ENCODE measurements around the gene CARD11. TPM values are rescaled to one million over a fixed set of nuclear protein-coding genes. Genes with fewer than 3 reads are reported as not detected.

Gene CARD11
- total and polyA plus RNA-seq, 3 donors from 2014 or later = 2.9 to 3.9 (median 3.2) TPM

DNA sequence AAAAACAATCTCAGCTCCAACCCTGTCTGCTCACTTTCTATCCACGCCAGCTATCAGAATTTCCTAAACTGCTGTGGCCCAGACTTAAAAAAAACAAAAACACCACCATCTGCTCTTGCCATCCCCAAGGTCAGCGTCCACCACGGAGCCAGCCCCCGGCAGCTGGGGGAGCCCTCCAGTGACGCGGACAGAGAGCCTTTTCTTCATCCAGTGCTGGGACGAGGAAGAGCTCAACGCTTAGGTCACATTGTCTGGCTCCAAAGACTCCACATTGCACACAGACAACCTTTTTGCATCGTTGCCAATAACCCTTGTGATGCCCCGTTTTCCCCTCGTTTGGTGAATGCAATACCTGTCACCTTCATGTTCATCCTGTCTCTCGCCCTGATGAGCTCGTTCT is 132.2 kb downstream of the CARD11 start:
- 22 to 34% methylated on average over 13 of the region's 13 CpGs for WGBS, 2 donors
- intact Hi-C loops (cut with DNase I; ENCODE audit: low total_unique reads) = no loop called here
- TF ChIP-seq CTCF (IDR thresholded peaks at IDR 0.05) (no peak), POLR2A (IDR thresholded peaks at IDR 0.05) (no peak)
- no peaks in the 10 kb centered on the region for H3K36me3 ChIP-seq (ENCODE audit: low read depth, missing control alignments)
- DNase-seq = no peak
- no peaks in the 10 kb centered on the region for H3K4me1 ChIP-seq
- H3K9me3 ChIP-seq = no peaks in the 10 kb centered on the region
- no peaks in the 10 kb centered on the region for H3K27me3 ChIP-seq
- no peak overlapping the region for H3K4me3 ChIP-seq
- H3K27ac ChIP-seq = no peak overlapping the region

DNA sequence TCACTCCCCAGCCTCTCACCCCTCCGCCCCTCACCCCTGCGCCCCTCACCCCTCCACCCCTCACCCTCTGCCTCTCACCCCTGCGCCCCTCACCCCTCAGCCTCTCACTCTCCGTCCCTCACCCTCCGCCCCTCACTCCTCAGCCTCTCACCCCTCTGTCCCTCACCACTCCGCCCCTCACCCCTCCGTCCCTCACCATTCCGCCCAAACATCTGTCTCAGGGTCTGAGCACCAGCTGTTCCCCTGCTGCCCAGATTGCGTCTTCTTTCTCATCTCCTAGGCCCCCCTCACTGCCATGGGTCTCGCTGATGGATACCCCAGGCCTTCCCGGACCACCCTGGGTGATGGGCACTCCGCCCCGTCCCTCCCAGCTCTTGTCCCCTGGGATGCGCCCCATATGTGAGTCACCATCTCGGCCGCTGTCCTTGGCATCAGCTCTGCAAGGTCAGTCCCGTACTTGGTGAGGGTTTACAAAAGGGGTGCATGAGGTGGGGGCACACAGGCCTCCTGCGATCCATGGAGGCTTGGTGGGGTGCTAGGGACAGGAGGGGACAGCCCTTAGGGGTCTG is 134.1 kb downstream of the CARD11 start:
- 67 to 73% methylated on average over 11 to 18 of the region's 18 CpGs for WGBS, 2 donors
- Histone ChIP-seq H3K27ac (no peak overlapping the region), H3K9me3 (no peaks in the 10 kb centered on the region), H3K4me3 (no peak overlapping the region), H3K36me3 (ENCODE audit: low read depth, missing control alignments) (no peaks in the 10 kb centered on the region), H3K4me1 (no peaks in the 10 kb centered on the region), H3K27me3 (no peaks in the 10 kb centered on the region)
- intact Hi-C loops (cut with DNase I; ENCODE audit: low total_unique reads) = loop anchor here (5.0 kb wide), 1 partner anchor 763 kb away; no protein-coding TSS in a partner anchor
- TF ChIP-seq CTCF (IDR thresholded peaks at IDR 0.05) (no peak), POLR2A (IDR thresholded peaks at IDR 0.05) (no peak)
- DNase-seq = no peak

DNA sequence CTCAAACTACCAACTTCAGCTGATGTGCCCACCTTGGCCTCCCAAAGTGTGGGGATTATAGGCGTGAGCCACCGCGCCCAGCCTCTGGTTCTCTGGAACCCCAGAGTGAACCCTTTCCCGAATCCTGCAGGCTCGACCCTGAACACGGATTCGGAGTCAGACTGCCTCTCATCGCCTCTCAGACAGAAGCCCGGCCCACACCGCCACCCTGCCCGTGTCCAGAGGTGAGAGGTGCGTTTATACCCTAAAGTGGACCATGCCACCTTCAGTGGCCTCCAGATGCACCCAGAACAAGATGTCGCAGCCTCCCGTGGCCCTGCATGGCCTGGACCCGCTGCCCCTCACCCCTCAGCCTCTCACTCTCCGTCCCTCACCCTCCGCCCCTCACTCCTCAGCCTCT is 134.6 kb downstream of the CARD11 start:
- H3K4me1 ChIP-seq = no peaks in the 10 kb centered on the region
- no peak for DNase-seq
- H3K9me3 ChIP-seq = no peaks in the 10 kb centered on the region
- H3K36me3 ChIP-seq (ENCODE audit: low read depth, missing control alignments) = no peaks in the 10 kb centered on the region
- H3K27ac ChIP-seq = no peak overlapping the region
- WGBS, 2 donors = 73 to 89% methylated on average over 14 to 17 of the region's 17 CpGs
- intact Hi-C loops (cut with DNase I; ENCODE audit: low total_unique reads) = loop anchor here (5.0 kb wide), 1 partner anchor 763 kb away; no protein-coding TSS in a partner anchor
- no peaks in the 10 kb centered on the region for H3K27me3 ChIP-seq
- TF ChIP-seq POLR2A (IDR thresholded peaks at IDR 0.05) = no peak
- no peak for TF ChIP-seq CTCF (IDR thresholded peaks at IDR 0.05)
- no peak overlapping the region for H3K4me3 ChIP-seq

- H3K36me3 ChIP-seq (ENCODE audit: low read depth, missing control alignments) = no peaks in the 10 kb centered on the region
- 93 to 94% methylated on average over 17 of the region's 17 CpGs for WGBS, 2 donors
- DNase-seq = no peak
- TF ChIP-seq POLR2A (IDR thresholded peaks at IDR 0.05) (no peak), CTCF (IDR thresholded peaks at IDR 0.05) (no peak)
- intact Hi-C loops (cut with DNase I; ENCODE audit: low total_unique reads) = loop anchor here (5.0 kb wide), 1 partner anchor 764 kb away; no protein-coding TSS in a partner anchor
- no peaks in the 10 kb centered on the region for H3K27me3 ChIP-seq
- H3K9me3 ChIP-seq = no peaks in the 10 kb centered on the region
- no peak overlapping the region for H3K27ac ChIP-seq
- no peak overlapping the region for H3K4me3 ChIP-seq
- no peaks in the 10 kb centered on the region for H3K4me1 ChIP-seq
These were observed 135.5 kb downstream of the CARD11 start for GRCh38 chr7:2908103-2908683.

All from testis (tissue), 3 donors.